IMR-90 (cell line): ENCODE measurements around the gene ITPKB. TPM values are rescaled to one million over a fixed set of nuclear protein-coding genes. Genes with fewer than 3 reads are reported as not detected.

ENCODE experiments used
- ATAC-seq: fragments of 200-7000 bp; cut with Tn5 transposase; 2 replicates; pipeline ENCODE4 v1.9.1; 2020; ENCODE audit warnings: low read depth, mild to moderate bottlenecking, moderate library complexity
- BruUV-seq: library from RNA; stranded (reverse); fragments of 400-500 nt; replicated peaks from 2 replicates; lab custom pipeline; 2021; lab: Mats Ljungman, UMichigan
- CTCF ChIA-PET: fragments of 300-600 bp; formaldehyde crosslinking; extraction: SDS; loops from one replicate; lab custom pipeline; 2021; ENCODE audit warnings: antibody characterized with exemption; lab: Yijun Ruan, JAX
- POLR2A ChIA-PET: fragments of 300-600 bp; sonication (Branson Sonifier 250); formaldehyde crosslinking; loops from one replicate; lab custom pipeline; 2022; ENCODE audit warnings: antibody characterized with exemption; ENCODE audit not compliant: unreplicated experiment; lab: Charles Lee
- DNase-seq: peaks from one replicate; pipeline ENCODE4 v3.0.0; 2013
- H2AFZ ChIP-seq: replicated peaks from 2 replicates; pipeline ENCODE3; 2013; ENCODE audit warnings: low read length, mild to moderate bottlenecking; ENCODE audit not compliant: poor library complexity
- H2AK5ac ChIP-seq: 2 replicates; pipeline ENCODE4 v1.6.1; 2013; ENCODE audit warnings: low read depth, low read length, inconsistent platforms
- H2AK9ac ChIP-seq: replicated peaks from 2 replicates; pipeline ENCODE3; 2013; ENCODE audit warnings: mild to moderate bottlenecking, low read depth, low read length, moderate library complexity; ENCODE audit not compliant: poor library complexity
- H2BK120ac ChIP-seq: 2 replicates; pipeline ENCODE4 v1.6.1; 2013; ENCODE audit warnings: low read depth, low read length, inconsistent platforms
- H2BK15ac ChIP-seq: 3 replicates; pipeline ENCODE4 v1.6.1; 2013; ENCODE audit warnings: low read depth, low read length, inconsistent platforms
- H2BK20ac ChIP-seq: 2 replicates; pipeline ENCODE4 v1.6.1; 2013; ENCODE audit warnings: low read depth, mild to moderate bottlenecking, inconsistent platforms, low read length, moderate library complexity
- H2BK5ac ChIP-seq: 2 replicates; pipeline ENCODE4 v1.6.1; 2013; ENCODE audit warnings: mild to moderate bottlenecking, low read depth, low read length, inconsistent platforms; ENCODE audit not compliant: poor library complexity, severe bottlenecking
- H3K14ac ChIP-seq: replicated peaks from 2 replicates; pipeline ENCODE4 v1.6.1; 2013; ENCODE audit warnings: low read depth, low read length, inconsistent platforms
- H3K18ac ChIP-seq: 2 replicates; pipeline ENCODE4 v1.6.1; 2013; ENCODE audit warnings: low read depth, low read length, control low read depth
- H3K23ac ChIP-seq: 2 replicates; pipeline ENCODE4 v1.6.1; 2013; ENCODE audit warnings: low read depth, low read length, inconsistent platforms
- H3K27ac ChIP-seq: 2 replicates; pipeline ENCODE4 v1.5.1; 2013; ENCODE audit warnings: mild to moderate bottlenecking, control low read depth, low read length; ENCODE audit not compliant: insufficient read depth
- H3K27me3 ChIP-seq: 2 replicates; pipeline ENCODE4 v1.6.1; 2013; ENCODE audit warnings: low read length; ENCODE audit not compliant: control insufficient read depth, insufficient read depth
- H3K36me3 ChIP-seq: 2 replicates; pipeline ENCODE4 v1.6.1; 2013; ENCODE audit warnings: low read length, mixed read lengths; ENCODE audit not compliant: control insufficient read depth, insufficient read depth
- H3K4ac ChIP-seq: 2 replicates; pipeline ENCODE4 v1.6.1; 2013; ENCODE audit warnings: low read depth, low read length, inconsistent platforms
- H3K4me1 ChIP-seq: 2 replicates; pipeline ENCODE4 v1.6.1; 2013; ENCODE audit warnings: low read length, mixed read lengths; ENCODE audit not compliant: control insufficient read depth, insufficient read depth
- H3K4me2 ChIP-seq: 2 replicates; pipeline ENCODE4 v1.6.1; 2013; ENCODE audit warnings: low read depth, mild to moderate bottlenecking, control low read depth, low read length, moderate library complexity
- H3K4me3 ChIP-seq: 2 replicates; pipeline ENCODE4 v1.5.1; 2013; ENCODE audit warnings: low read depth, mild to moderate bottlenecking, control low read depth, low read length, moderate library complexity; ENCODE audit not compliant: insufficient read depth
- H3K56ac ChIP-seq: 2 replicates; pipeline ENCODE4 v1.6.1; 2013; ENCODE audit warnings: low read length, inconsistent platforms; ENCODE audit not compliant: insufficient read depth; ENCODE audit errors: extremely low read depth
- H3K79me1 ChIP-seq, 2 experiments: 2 replicates each; pipeline ENCODE4 v1.6.1; 2013; ENCODE audit warnings: low read length in 2 of 2, inconsistent platforms in 1 of 2, low read depth in 1 of 2
- H3K9ac ChIP-seq: 2 replicates; pipeline ENCODE4 v1.6.1; 2013; ENCODE audit warnings: low read depth, low read length, control low read depth
- H3K9me1 ChIP-seq: 2 replicates; pipeline ENCODE4 v1.6.1; 2013; ENCODE audit warnings: low read length, inconsistent platforms; ENCODE audit not compliant: insufficient read depth
- H3K9me3 ChIP-seq: 2 replicates; pipeline ENCODE4 v1.6.1; 2013; ENCODE audit warnings: low read length; ENCODE audit not compliant: control insufficient read depth, insufficient read depth
- H4K20me1 ChIP-seq: 2 replicates; pipeline ENCODE4 v1.6.1; 2013; ENCODE audit warnings: low read length, inconsistent platforms; ENCODE audit not compliant: insufficient read depth
- H4K5ac ChIP-seq: 2 replicates; pipeline ENCODE4 v1.6.1; 2013; ENCODE audit warnings: mild to moderate bottlenecking, low read depth, low read length, control low read depth
- H4K8ac ChIP-seq, 2 experiments: 2 replicates each; pipeline ENCODE4 v1.6.1; 2013; ENCODE audit warnings: low read depth in 2 of 2, low read length in 2 of 2, control low read depth in 1 of 2, inconsistent platforms in 1 of 2
- H4K91ac ChIP-seq: 2 replicates; pipeline ENCODE4 v1.6.1; 2013; ENCODE audit warnings: low read depth, low read length, inconsistent platforms; ENCODE audit not compliant: insufficient read depth
- BHLHE40 ChIP-seq: fragments of 150-350 bp; IDR thresholded peaks from 2 replicates; pipeline ENCODE4 v1.6.1; 2016; ENCODE audit warnings: mild to moderate bottlenecking, low read depth, low read length
- CHD1 ChIP-seq: IDR thresholded peaks from 2 replicates; pipeline ENCODE4 v1.6.1; 2012; ENCODE audit warnings: low read depth, low read length, improper control_type of control experiment
- CTCF ChIP-seq: conservative IDR thresholded peaks from 2 replicates; pipeline ENCODE4 v1.5.1; 2012; ENCODE audit warnings: mild to moderate bottlenecking, low read depth, low read length, improper control_type of control experiment
- ELK1 ChIP-seq: fragments of 150-350 bp; IDR thresholded peaks from 2 replicates; pipeline ENCODE4 v1.6.1; 2016; ENCODE audit warnings: low read depth, mild to moderate bottlenecking, low read length, moderate library complexity, borderline replicate concordance
- MAFK ChIP-seq: IDR thresholded peaks from 2 replicates; pipeline ENCODE4 v1.6.1; 2012; ENCODE audit warnings: low read depth, low read length, improper control_type of control experiment
- MAZ ChIP-seq: IDR thresholded peaks from 2 replicates; pipeline ENCODE4 v1.6.1; 2012; ENCODE audit warnings: low read depth, mild to moderate bottlenecking, low read length, improper control_type of control experiment, moderate library complexity, borderline replicate concordance
- NFE2L2 ChIP-seq: fragments of 150-350 bp; IDR thresholded peaks from 2 replicates; pipeline ENCODE4 v1.6.1; 2016; ENCODE audit warnings: low read depth, mild to moderate bottlenecking, low read length
- POLR2A ChIP-seq: IDR thresholded peaks from 2 replicates; pipeline ENCODE4 v1.6.1; 2012; ENCODE audit warnings: mild to moderate bottlenecking, low read depth, low read length
- SMC3 ChIP-seq: fragments of 150-350 bp; IDR thresholded peaks from 2 replicates; pipeline ENCODE4 v1.6.1; 2016; ENCODE audit warnings: low read depth, mild to moderate bottlenecking, antibody characterized with exemption, low read length, moderate library complexity
- WGBS, 2 experiments: methylation state at CpG; one replicate each; pipeline versions ENCODE4 v1.1.5 to v1.1.7; 2013; ENCODE audit warnings: missing lambda C conversion rate in 2 of 2; ENCODE audit not compliant: insufficient read length in 1 of 2; ENCODE audit errors: extremely low coverage in 2 of 2; 5-methylcytosine and 5-hydroxymethylcytosine counted together
- dilution Hi-C: fragments of 300-500 bp; cut with HindIII; formaldehyde crosslinking; loops from one replicate; pipeline ENCODE4 v1.14.3; 2018; ENCODE audit warnings: low sequenced_read_pairs; ENCODE audit not compliant: unreplicated experiment
- in situ Hi-C: fragments of 300-500 bp; cut with MboI; formaldehyde crosslinking; loops from 3 replicates; pipeline ENCODE4 v1.14.3; 2019; ENCODE audit warnings: low sequenced_read_pairs, inconsistent platforms, mixed read lengths
- intact Hi-C: fragments of 100-400 bp; cut with micrococcal nuclease; formaldehyde crosslinking; loops from 2 replicates; pipeline ENCODE4 v1.10.0; 2022
- polyA plus RNA-seq, 3 experiments: library from polyadenylated mRNA; depleted of rRNA; stranded (reverse); fragments of >200 nt; gene quantifications; 2 replicates each; pipeline ENCODE4 v1.2.3, GENCODE V29; 2012; ENCODE audit warnings: low replicate concordance in 1 of 3
- total RNA-seq: library from RNA; depleted of rRNA; stranded (reverse); fragments of >200 nt; gene quantifications from 2 replicates; pipeline ENCODE4 v1.2.3, GENCODE V29; 2012

The ITPKB gene
- total and polyA plus RNA-seq, 2 of the 4 experiments (the other 2 are of a cell fraction), result 0.72 to 1.4 TPM

GRCh38 chr1:226719596-226720387 is 19.3 kb downstream of the ITPKB start:
- H3K4me3 ChIP-seq, result no peak overlapping the region
- no peak overlapping the region for H3K4ac ChIP-seq
- no peaks in the 10 kb centered on the region for H3K36me3 ChIP-seq
- no peak for ATAC-seq
- H2BK20ac ChIP-seq, result no peak overlapping the region
- no peak overlapping the region for H3K23ac ChIP-seq
- H3K27me3 ChIP-seq, result no peaks in the 10 kb centered on the region
- no peaks in the 10 kb centered on the region for H4K20me1 ChIP-seq
- no peak overlapping the region for H2AFZ ChIP-seq
- no peak overlapping the region for H2AK5ac ChIP-seq
- no peaks in the 10 kb centered on the region for H3K9me3 ChIP-seq
- H2BK5ac ChIP-seq, result no peak overlapping the region
- no peak overlapping the region for H3K27ac ChIP-seq
- in situ Hi-C loops (no loop called here), intact Hi-C loops (no loop called here), dilution Hi-C loops (no loop called here)
- 74% methylated on average over 7 of the region's 11 CpGs; no CpG with 5 or more reads in 1 of the 2 experiments for WGBS, 2 experiments
- H3K4me1 ChIP-seq, result peaks cover 16% of the 10 kb centered on the region; the same call in 1 of the 2 replicates
- H3K56ac ChIP-seq, result no peak overlapping the region
- DNase-seq, result no peak
- no peak overlapping the region for H4K5ac ChIP-seq
- BruUV-seq, result no TSS peak
- no peak overlapping the region for H4K91ac ChIP-seq
- no peak overlapping the region for H3K14ac ChIP-seq
- H3K79me1 ChIP-seq, result no peaks in the 10 kb centered on the region
- H3K9me1 ChIP-seq, result peaks cover 8% of the 10 kb centered on the region; the same call in 1 of the 2 replicates
- POLR2A ChIA-PET, result no interaction called here
- H3K4me2 ChIP-seq, result no peak overlapping the region
- no peak overlapping the region for H4K8ac ChIP-seq
- H3K9ac ChIP-seq, result no peak overlapping the region
- TF ChIP-seq NFE2L2 (no peak), MAFK (no peak), SMC3 (no peak), BHLHE40 (no peak), ELK1 (no peak), CTCF (no peak), MAZ (no peak), CHD1 (no peak), POLR2A (no peak)
- H2BK120ac ChIP-seq, result no peak overlapping the region
- CTCF ChIA-PET, result no interaction called here
- H2BK15ac ChIP-seq, result no peak overlapping the region
- no peak overlapping the region for H3K18ac ChIP-seq
- no peak overlapping the region for H2AK9ac ChIP-seq
